ENCODE measurements around the gene RAET1G.

RAET1G gene

DNA sequence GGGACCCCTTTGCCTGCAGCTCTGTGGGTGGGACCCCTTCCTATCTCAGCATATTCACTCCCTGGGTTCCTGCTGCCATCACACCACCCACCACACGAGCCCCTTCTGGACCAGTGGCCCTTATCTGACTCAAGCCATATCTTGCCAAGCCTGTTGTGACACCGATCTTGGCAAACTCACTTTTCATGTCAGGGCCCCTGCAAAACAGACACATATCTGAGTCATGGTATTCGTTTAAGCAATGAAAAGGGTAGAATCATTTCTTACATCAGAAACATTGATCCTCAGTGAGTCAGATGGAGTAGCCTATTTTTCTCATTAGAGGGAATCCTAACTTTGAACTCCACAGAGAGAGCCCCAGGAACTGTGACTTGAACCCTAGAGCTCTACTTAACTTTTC, 35.6 kb downstream of the RAET1G start:
- DNase-seq: no peak
- in situ Hi-C loops (cut with HindIII; ENCODE audit: low pct_ligation_motif_present, low pct_unique_long_range_greater_than_20kb, low sequenced_read_pairs): no loop called here

- no peak for DNase-seq
- in situ Hi-C loops (cut with HindIII; ENCODE audit: low pct_ligation_motif_present, low pct_unique_long_range_greater_than_20kb, low sequenced_read_pairs): no loop called here
These were observed 37.0 kb downstream of the RAET1G start for GRCh38 chr6:149885888-149886287.

GRCh38 chr6:149884617-149885016, 38.3 kb downstream of the RAET1G start:
- no peak for DNase-seq
- in situ Hi-C loops (cut with HindIII; ENCODE audit: low pct_ligation_motif_present, low pct_unique_long_range_greater_than_20kb, low sequenced_read_pairs): no loop called here

DNA sequence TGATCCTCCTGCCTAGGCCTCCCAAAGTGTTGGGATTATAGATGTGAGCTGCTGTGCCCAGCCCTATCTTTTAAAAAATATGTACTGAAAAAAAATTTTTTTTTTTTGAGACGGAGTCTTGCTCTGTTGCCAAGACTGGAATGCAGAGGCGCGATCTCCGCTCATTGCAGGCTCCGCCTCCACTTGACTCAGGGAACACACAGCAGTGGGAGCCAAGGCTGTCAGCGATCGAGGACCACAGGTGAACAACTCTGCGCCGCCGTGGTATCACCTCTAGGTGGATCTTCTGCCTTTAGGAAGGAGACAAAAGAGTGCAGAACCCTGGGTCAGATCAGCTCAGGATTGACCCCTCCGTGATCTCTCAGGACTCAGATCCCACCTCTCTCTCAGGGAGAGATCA, 38.7 kb downstream of the RAET1G start:
- no peak for DNase-seq
- in situ Hi-C loops (cut with HindIII; ENCODE audit: low pct_ligation_motif_present, low pct_unique_long_range_greater_than_20kb, low sequenced_read_pairs): no loop called here

DNA sequence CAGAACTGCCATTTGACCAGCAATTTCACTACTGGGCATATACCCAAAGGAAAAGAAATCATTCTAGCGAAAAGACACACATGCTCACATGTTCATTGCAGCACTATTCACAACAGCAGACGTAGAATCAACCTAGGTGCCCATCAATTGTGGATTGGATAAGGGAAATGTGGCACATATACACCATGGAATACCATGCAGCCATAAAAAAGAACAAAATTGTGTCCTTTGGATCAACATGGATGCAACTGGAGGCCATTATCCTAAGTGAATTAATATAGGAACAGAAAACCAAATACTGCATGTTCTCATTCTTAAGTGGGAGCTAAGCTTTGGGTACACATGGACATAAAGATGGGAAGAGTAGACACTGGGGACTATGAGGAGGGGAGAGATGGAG, 41.1 kb downstream of the RAET1G start:
- in situ Hi-C loops (cut with HindIII; ENCODE audit: low pct_ligation_motif_present, low pct_unique_long_range_greater_than_20kb, low sequenced_read_pairs): no loop called here
- no peak for DNase-seq

- in situ Hi-C loops (cut with HindIII; ENCODE audit: low pct_ligation_motif_present, low pct_unique_long_range_greater_than_20kb, low sequenced_read_pairs): no loop called here
- DNase-seq: no peak
These were observed 41.7 kb downstream of the RAET1G start for GRCh38 chr6:149881066-149881766.

- in situ Hi-C loops (cut with HindIII; ENCODE audit: low pct_ligation_motif_present, low pct_unique_long_range_greater_than_20kb, low sequenced_read_pairs): no loop called here
- no peak for DNase-seq
These were observed 45.3 kb downstream of the RAET1G start for GRCh38 chr6:149877659-149878058.

DNA sequence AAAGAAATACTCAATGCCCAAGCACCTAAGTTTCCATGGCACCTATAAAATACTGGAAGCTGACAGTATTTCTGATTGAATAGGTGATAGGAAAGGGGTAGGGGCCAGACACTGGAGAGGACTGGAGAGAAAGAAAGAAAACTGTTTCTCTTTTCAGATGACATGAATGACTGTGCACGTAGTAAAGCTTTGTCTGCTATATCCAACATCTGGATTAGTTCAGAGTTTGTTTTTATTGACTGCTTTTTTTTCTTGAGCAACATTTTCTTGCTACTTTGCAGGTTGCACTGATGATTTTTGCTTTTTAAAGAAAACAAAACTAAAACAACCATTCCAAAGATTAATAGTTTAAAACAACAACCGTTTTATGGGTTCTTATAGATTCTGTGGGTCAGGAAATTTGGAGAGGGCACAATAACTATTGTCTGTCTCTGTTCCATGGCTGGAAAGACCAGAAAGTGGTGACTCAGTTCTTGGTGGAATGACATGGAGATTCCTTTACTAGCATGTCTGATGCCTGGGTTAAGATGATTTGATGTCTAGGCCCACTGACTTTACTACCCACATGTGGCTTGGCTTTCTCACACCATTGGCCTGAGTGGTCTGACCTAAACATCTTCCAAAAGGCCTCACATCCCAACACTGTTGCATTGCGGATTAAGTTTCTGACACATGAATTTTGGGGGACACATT, 46.5 kb downstream of the RAET1G start:
- in situ Hi-C loops (cut with HindIII; ENCODE audit: low pct_ligation_motif_present, low pct_unique_long_range_greater_than_20kb, low sequenced_read_pairs): no loop called here
- DNase-seq: no peak

GRCh38 chr6:149872233-149872632, 50.7 kb downstream of the RAET1G start:
- DNase-seq: no peak
- in situ Hi-C loops (cut with HindIII; ENCODE audit: low pct_ligation_motif_present, low pct_unique_long_range_greater_than_20kb, low sequenced_read_pairs): no loop called here

DNA sequence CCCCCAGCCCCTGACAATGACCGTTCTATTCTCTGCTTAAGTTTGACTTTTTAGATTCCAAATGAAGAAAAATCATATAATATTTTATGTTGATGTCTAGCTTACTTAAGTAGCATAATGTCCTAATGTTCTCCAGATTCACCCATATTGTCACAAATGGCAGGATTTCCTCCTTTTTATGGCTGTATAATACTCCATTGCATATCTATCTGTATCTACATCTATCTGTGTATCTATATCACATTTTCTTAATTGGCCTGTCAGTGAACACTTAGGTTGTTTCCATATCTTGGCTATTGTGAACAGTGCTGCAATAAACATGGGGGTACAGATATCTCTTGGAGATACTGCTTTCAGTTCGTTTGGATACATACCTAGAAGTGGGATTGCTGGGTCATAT, 51.7 kb downstream of the RAET1G start:
- in situ Hi-C loops (cut with HindIII; ENCODE audit: low pct_ligation_motif_present, low pct_unique_long_range_greater_than_20kb, low sequenced_read_pairs): no loop called here
- no peak for DNase-seq

- no peak for DNase-seq
- in situ Hi-C loops (cut with HindIII; ENCODE audit: low pct_ligation_motif_present, low pct_unique_long_range_greater_than_20kb, low sequenced_read_pairs): no loop called here
These were observed 53.5 kb downstream of the RAET1G start for GRCh38 chr6:149869275-149869892.

DNA sequence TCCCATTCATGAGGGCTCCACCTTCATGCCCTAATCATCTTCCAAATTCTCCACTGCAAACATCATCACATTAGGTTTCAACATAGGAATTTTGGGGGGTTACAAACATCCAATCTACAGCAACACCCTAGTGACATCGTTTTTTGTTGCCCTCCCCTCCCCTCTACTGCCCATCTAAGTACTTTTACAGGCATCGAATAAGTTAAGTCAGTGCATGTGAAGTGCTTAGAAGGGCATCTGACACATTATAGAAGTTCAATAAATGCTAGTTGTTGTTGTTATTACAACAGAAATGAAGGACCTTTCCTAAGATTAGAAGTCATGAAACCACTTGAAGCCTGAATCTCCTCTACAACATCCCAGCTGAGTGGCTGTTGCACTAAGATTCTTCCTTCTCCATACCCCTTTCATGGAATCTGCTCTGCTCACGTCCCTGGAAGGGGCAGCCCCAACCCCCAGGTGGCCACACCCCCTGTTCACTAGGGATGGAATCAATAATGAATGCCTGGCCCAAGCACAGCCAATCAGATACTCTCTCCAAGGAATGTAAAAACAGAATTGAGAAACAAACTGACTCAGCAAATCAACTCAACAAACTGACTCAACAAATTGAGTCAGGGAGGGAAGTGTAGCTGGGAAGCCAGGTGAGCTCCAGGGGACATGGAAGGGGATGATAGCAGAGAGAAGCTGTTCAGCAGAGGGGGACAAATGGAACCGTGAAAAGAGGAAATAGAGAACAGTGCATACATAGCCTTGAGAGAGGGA, 54.9 kb downstream of the RAET1G start:
- no peak for DNase-seq
- in situ Hi-C loops (cut with HindIII; ENCODE audit: low pct_ligation_motif_present, low pct_unique_long_range_greater_than_20kb, low sequenced_read_pairs): no loop called here

Measured in ACHN (cell line).